RWPE1 (cell line): Measurements from ENCODE around the gene TRDN.
"Not testable (repeated sequence)": the region's sequence is repeated elsewhere in the genome, so short reads cannot be mapped to it uniquely, and the experiment has no call there.

Source experiments
- CTCF ChIA-PET: fragments of 350-600 bp; sonication (Branson Sonifier 250); formaldehyde crosslinking; extraction: SDS; loops from one replicate; lab custom pipeline; 2021; lab: Yijun Ruan, JAX
- POLR2A ChIA-PET: fragments of 400-600 bp; formaldehyde crosslinking; extraction: SDS; loops from one replicate; lab custom pipeline; 2020; ENCODE audit warnings: antibody characterized with exemption; ENCODE audit not compliant: low non-redundant PET; lab: Yijun Ruan, JAX
- DNase-seq: peaks from one replicate; pipeline ENCODE4 v3.0.0; 2012; ENCODE audit warnings: low spot score
- H3K27ac ChIP-seq: fragments of 450-650 bp; 2 replicates; pipeline ENCODE4 v1.5.1; 2017
- CTCF ChIP-seq: fragments of 450-650 bp; conservative IDR thresholded peaks from 2 replicates; pipeline ENCODE4 v1.5.1; 2017; ENCODE audit warnings: low read depth, mild to moderate bottlenecking

The TRDN gene

DNA sequence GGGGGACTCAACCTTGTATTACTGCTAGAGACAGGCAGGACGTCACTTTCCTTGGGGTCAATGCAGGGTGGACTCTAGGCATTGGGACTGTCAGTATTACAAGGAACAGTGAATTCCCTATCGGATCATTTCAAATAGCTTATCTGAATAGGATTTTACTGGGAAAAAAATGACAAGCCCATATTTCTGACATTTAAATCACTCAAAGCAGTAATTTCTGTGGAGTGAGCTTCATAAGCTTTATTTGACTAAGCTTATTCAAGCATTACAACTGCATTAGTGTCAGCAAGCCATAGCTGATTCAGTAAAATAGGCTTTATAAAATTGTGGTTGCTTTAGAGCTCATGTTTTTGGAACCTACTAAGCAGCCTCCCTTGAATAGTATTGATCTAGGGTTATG, 44.3 kb downstream of the TRDN start:
- H3K27ac ChIP-seq, result no peak overlapping the region
- ChIA-PET CTCF (no interaction called here), POLR2A (no interaction called here)
- TF ChIP-seq CTCF, result no peak
- no peak for DNase-seq

DNA sequence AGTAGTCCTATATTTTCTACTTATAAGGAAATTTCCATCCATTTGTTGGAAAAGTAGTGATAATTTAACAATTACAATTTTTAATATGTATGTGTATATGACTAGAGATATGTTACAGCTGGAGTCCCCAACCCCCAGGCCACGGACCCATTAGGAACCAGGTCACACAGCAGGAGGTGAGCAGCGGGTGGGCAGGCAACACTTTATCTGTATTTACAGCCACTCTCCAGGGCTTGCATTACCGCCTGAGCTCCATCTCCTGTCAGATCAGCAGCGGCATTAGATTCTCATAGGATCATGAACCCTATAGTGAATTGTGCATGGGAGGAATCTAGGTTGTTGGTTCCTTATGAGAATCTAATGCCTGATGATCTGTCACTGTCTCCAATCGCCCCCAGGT, 46.8 kb downstream of the TRDN start:
- DNase-seq, result no peak
- TF ChIP-seq CTCF, result no peak
- no peak overlapping the region for H3K27ac ChIP-seq
- ChIA-PET CTCF (no interaction called here), POLR2A (no interaction called here)

DNA sequence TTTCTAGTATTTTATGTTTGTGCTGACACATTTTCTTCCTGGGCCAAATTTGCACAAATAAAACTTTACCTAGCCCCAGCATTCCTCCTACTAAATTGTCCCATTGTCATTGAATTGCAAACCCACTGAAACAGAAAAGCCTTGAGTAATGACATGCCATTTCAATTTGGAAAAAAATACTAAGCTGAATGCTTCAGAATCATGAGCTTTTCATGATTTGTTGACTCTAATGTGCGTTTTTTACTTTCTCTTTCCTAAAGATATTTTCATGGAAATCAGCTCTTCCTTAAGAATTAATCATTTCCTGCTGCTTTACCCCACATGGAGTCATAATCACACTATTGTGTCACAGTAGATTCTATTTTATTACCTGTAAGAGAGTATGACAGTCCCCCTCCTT, 47.4 kb downstream of the TRDN start:
- ChIA-PET POLR2A (no interaction called here), CTCF (no interaction called here)
- DNase-seq, result no peak
- TF ChIP-seq CTCF, result no peak
- H3K27ac ChIP-seq, result no peak overlapping the region

DNA sequence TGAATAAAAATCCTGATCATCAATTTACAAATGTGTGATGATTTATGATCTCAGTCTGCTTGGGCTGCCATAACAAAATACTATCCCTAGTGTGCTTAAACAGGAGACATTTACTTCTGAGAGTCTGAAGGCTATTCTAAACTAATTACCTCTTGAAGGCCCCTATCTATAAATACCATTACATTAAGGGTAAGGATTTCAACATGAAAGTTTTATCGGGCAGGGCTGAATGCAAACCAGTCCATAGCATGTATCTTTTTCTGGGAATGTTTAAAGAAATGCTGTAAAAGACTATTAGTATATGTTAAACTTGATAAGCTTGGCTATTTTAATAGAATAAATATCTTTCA, 48.2 kb downstream of the TRDN start:
- ChIA-PET CTCF (no interaction called here), POLR2A (no interaction called here)
- H3K27ac ChIP-seq, result no peak overlapping the region
- no peak for TF ChIP-seq CTCF
- no peak for DNase-seq

DNA sequence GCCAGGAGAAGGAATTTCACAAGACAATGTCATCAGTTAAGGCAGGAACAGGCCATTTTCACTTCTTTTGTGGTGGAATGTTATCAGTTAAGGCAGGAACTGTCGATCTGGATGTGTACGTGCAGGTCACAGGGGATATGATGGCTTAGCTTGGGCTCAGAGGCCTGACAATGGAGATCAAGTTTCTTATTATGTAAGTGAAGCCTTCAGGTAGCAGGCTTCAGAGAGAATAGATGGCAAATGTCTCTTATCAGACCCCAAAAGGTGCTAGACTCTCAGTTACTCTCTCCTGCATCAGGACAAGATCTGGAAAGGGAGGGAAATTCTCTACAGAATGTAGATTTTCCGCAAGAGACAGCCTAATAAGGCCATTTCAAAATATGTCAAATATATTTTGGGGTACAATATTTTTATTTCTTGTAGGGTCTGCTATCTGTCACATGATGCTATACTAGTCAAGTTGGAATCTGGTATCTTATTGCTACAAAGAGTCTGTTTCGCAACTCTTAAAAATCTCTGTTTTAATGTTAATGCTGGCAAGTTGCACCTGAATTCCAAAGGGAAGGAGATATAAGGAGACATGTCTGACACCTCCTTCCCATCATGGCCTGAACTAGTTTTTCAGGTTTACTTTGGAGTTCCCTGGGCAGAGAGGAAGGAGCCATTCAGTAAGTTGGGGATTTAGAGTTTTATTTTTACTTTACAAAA, 48.8 kb downstream of the TRDN start:
- no peak overlapping the region for H3K27ac ChIP-seq
- TF ChIP-seq CTCF, result no peak
- POLR2A ChIA-PET, result no interaction called here
- CTCF ChIA-PET, result interaction anchor here (0.7 kb wide), 1 partner anchor 856 kb away, joined by 4 read pairs; no protein-coding TSS in a partner anchor
- no peak for DNase-seq

GRCh38 chr6:123587407-123587806, 49.3 kb downstream of the TRDN start:
- DNase-seq, H3K27ac ChIP-seq, POLR2A ChIA-PET: not testable (repeated sequence)
- CTCF ChIA-PET, result interaction anchor here (0.7 kb wide), 1 partner anchor 856 kb away, joined by 4 read pairs; no protein-coding TSS in a partner anchor

DNA sequence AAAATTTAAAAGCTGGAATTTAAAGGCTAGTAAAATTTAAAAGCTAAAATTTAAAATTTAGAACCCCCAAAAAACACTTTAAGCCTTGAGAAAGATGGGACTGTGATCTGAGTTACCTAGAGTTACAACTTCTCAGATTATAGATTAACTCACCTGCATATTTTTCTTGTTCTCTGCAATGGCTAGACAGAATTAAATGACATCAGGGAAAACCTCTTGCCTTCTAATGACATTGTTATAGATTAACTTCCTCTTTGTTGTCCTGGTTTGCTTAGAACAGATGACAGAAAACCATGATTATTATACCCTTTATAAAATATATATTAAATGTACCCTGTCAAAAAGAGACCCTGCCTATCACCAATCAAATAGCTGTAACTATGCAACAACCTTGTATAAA, 56.4 kb downstream of the TRDN start:
- no peak for TF ChIP-seq CTCF
- no peak for DNase-seq
- no peak overlapping the region for H3K27ac ChIP-seq
- CTCF ChIA-PET, result no interaction called here
- POLR2A ChIA-PET, result no interaction called here
